Psoas muscle (tissue), 8 donors: ENCODE measurements around the gene NR2E1. TPM values are rescaled to one million over a fixed set of nuclear protein-coding genes. Genes with fewer than 3 reads are reported as not detected.

Experiments used
- ATAC-seq, 4 donors: fragments of 200-7000 bp; cut with Tn5 transposase; one replicate each; pipeline ENCODE4 v1.9.1; 2020; ENCODE audit warnings: moderate library complexity in 3 of 4, mild to moderate bottlenecking in 2 of 4
- DNase-seq, 2 donors: peaks; one replicate each; pipeline ENCODE4 v3.0.0-alpha.2; 2020
- H3K27ac ChIP-seq: fragments of 200-600 bp; one replicate; pipeline ENCODE4 v1.8.0; 2022
- H3K27me3 ChIP-seq, 3 donors: fragments of 200-600 bp in 1 of 3; one replicate each; pipeline versions ENCODE4 v1.6.1 to v1.8.0; 2013 to 2022; ENCODE audit warnings: low read length in 2 of 3, mild to moderate bottlenecking in 2 of 3, moderate library complexity in 1 of 3; ENCODE audit not compliant: insufficient read depth in 3 of 3
- H3K36me3 ChIP-seq, 2 donors: fragments of 200-600 bp in 1 of 2; one replicate each; pipeline versions ENCODE4 v1.6.1 to v1.8.0; 2013 to 2022; ENCODE audit warnings: low read depth in 1 of 2, mild to moderate bottlenecking in 1 of 2, moderate library complexity in 1 of 2; ENCODE audit not compliant: insufficient read depth in 1 of 2
- H3K4me1 ChIP-seq: fragments of 200-600 bp; one replicate; pipeline ENCODE4 v1.8.0; 2022
- H3K4me3 ChIP-seq: fragments of 200-600 bp; one replicate; pipeline ENCODE4 v1.8.0; 2022; ENCODE audit warnings: mild to moderate bottlenecking
- H3K9me3 ChIP-seq: fragments of 200-600 bp; one replicate; pipeline ENCODE4 v1.8.0; 2022
- WGBS, 3 donors: extraction: QIAGEN DNeasy Blood & Tissue Kit; methylation state at CpG; one replicate each; pipeline versions ENCODE4 v1.1.6 to v1.1.7; 2013; 5-methylcytosine and 5-hydroxymethylcytosine counted together
- intact Hi-C, 2 donors: fragments of 100-400 bp; cut with DNase I; formaldehyde crosslinking; loops; one replicate each; pipeline versions ENCODE4 v1.11.0 to v1.14.2; 2022
- polyA plus RNA-seq, 3 donors: library from polyadenylated mRNA; stranded (reverse); fragments of 200-250 nt; gene quantifications; one replicate each; pipeline ENCODE4 v1.2.3, GENCODE V29; 2013
- total RNA-seq, 4 donors: library from RNA; stranded (reverse); fragmentation: NEBNext Ultra II Directional in 2 of 4; extraction: Animal tissue kit (Norgen Biotek cat#: 25700) in 2 of 4; gene quantifications; one replicate each; pipeline versions ENCODE4 v1.2.1 to v1.2.4, GENCODE V29; 2021 to 2023
- TF ChIP-seq, protein P1 (sequence below): fragments of 200-600 bp; IDR thresholded peaks from one replicate; pipeline ENCODE4 v1.8.0; 2022; ENCODE audit warnings: antibody characterized with exemption
- donor health status: healthy with polysubstance abuse.
- donor health status: DM: no; HTN: no; CAD: no; lungs with moderate emphysema.
- donor health status: Bipolar disorder and iron deficiency.
- donor health status: healthy.
- donor health status: DM: yes; HTN: yes; CAD: no.
- donor health status: DM: no; HTN: no; CAD: no.
- donor health status: DM: no; HTN: no; CAD: no.
- donor health status: DM: yes; HTN: yes; CAD: no.

Gene NR2E1
- total and polyA plus RNA-seq, 7 donors, result 0.01 TPM; not detected in 6

DNA sequence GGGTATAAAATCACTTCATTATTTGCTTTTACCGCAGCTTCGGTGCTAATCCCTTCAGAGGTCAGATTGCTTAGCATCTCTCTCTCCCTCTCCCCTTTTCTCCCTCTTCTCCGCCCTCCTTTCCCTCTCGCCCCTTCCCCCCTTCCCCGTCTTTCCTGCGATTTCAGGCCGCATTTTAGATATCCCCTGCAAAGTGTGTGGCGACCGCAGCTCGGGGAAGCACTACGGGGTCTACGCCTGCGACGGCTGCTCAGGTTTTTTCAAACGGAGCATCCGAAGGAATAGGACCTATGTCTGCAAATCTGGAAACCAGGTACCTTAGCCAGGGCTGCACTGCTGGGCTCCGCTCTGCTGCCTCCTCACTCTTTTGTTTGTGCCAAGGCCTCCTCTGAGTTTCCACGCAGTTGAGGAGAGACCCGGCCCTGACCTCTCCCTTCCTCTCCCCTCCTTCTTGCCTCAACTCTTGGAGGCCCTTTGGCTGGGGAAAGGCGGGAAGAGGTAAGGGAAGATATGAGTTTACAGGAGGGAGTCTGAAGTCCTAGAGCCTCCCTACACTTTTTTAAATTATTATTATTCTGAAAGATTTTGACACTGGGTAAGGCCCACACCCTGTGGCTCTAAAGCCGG lies 5.6 kb downstream of the NR2E1 start:
- Histone ChIP-seq H3K4me1 (peaks cover 14% of the 10 kb centered on the region), H3K36me3 (no peaks in the 10 kb centered on the region), H3K4me3 (no peak overlapping the region), H3K9me3 (no peaks in the 10 kb centered on the region), H3K27ac (no peak overlapping the region), H3K27me3 (peaks cover 0 to 100% (median 64%) of the 10 kb centered on the region in 3 donors)
- no peak for DNase-seq
- no peak for ATAC-seq
- intact Hi-C loops, result no loop called here
- WGBS, 3 donors, result 27 to 47% (median 42%) methylated on average over 21 of the region's 21 CpGs
- TF ChIP-seq, protein P1, sequence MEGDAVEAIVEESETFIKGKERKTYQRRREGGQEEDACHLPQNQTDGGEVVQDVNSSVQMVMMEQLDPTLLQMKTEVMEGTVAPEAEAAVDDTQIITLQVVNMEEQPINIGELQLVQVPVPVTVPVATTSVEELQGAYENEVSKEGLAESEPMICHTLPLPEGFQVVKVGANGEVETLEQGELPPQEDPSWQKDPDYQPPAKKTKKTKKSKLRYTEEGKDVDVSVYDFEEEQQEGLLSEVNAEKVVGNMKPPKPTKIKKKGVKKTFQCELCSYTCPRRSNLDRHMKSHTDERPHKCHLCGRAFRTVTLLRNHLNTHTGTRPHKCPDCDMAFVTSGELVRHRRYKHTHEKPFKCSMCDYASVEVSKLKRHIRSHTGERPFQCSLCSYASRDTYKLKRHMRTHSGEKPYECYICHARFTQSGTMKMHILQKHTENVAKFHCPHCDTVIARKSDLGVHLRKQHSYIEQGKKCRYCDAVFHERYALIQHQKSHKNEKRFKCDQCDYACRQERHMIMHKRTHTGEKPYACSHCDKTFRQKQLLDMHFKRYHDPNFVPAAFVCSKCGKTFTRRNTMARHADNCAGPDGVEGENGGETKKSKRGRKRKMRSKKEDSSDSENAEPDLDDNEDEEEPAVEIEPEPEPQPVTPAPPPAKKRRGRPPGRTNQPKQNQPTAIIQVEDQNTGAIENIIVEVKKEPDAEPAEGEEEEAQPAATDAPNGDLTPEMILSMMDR, result no peak

DNA sequence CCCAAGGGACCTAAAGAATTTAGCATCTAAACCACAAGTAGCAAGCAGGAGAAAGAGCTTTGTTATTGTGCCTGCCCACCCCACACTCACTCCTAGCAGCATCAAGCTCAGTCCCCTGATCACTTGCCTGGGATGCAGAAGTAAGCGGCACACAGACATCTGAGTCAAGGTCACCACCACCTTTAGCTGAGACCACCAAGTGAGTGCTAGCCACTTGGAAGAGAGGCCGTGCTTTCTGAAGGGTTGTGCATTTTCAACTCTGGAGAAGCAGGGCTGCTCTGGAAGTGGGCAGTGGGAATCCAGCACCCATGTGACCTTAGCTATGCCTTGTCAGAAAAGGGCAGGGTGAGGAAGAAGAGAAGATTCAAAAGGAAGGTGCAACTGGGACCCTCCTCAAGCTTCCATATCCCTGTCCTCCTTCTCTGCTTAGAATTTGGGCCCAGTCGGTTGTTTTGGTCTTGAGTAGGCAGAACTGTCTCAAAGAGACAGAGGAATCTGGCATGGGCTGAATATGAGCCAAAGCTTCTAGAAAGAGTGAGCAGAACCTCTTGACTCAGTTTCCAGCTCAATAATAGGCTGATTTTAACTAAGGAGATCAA lies 6.2 kb downstream of the NR2E1 start:
- Histone ChIP-seq H3K27me3 (peaks cover 0 to 100% (median 63%) of the 10 kb centered on the region in 3 donors), H3K9me3 (no peaks in the 10 kb centered on the region), H3K4me3 (no peak overlapping the region), H3K4me1 (peaks cover 14% of the 10 kb centered on the region), H3K27ac (no peak overlapping the region), H3K36me3 (no peaks in the 10 kb centered on the region)
- TF ChIP-seq, protein P1, result no peak
- ATAC-seq, result no peak
- DNase-seq, result no peak
- WGBS, 3 donors, result 30 to 62% (median 58%) methylated on average over 3 of the region's 3 CpGs
- intact Hi-C loops, result no loop called here

DNA sequence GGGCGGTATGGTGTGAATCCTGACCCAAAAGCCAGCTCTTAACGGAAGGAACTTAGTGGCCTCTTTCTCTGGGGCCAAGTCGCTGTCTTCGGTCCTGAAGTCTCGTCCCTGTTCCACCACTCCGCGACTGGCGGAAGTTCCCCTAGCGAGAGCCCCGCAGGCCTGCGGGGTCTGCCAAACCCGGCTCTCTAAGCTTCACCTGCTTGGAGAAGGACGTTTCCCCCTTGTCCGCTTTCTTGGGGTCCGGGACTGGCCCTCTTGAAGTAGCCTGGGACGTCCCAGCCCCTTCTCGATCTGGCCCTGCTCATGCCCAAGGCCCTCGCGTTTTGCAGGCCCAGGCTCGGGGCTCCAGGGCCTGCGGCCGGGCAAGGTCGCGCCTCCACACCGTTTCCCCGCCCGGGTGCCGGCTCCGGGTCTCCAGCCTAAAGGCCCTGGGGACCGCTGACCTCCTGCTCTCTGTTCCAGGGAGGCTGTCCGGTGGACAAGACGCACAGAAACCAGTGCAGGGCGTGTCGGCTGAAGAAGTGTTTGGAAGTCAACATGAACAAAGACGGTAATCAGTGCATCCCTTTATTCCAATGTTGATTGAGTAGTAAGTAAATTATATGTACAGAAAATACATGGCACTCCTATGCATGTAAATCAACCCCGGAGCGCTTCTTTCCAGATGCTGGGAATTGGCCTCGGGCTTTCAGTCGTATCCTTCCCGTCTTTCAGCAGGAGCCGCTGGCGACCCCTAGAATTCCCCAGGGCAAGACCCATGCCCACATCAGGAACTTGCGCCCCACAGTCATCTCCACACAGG lies 8.8 kb downstream of the NR2E1 start:
- no peaks in the 10 kb centered on the region for H3K36me3 ChIP-seq
- intact Hi-C loops, result no loop called here
- DNase-seq, result no peak
- no peaks in the 10 kb centered on the region for H3K9me3 ChIP-seq
- peak overlapping the region; percentile 41 for H3K4me3 ChIP-seq
- ATAC-seq, result peak in 3 of 4 donors; percentile 34 to 54 (median 34)
- H3K4me1 ChIP-seq, result no peaks in the 10 kb centered on the region
- 8 to 11% (median 8%) methylated on average over 41 to 43 of the region's 43 CpGs for WGBS, 3 donors
- TF ChIP-seq, protein P1, result no peak
- peaks cover 0 to 96% (median 45%) of the 10 kb centered on the region in 3 donors for H3K27me3 ChIP-seq
- no peak overlapping the region for H3K27ac ChIP-seq

DNA sequence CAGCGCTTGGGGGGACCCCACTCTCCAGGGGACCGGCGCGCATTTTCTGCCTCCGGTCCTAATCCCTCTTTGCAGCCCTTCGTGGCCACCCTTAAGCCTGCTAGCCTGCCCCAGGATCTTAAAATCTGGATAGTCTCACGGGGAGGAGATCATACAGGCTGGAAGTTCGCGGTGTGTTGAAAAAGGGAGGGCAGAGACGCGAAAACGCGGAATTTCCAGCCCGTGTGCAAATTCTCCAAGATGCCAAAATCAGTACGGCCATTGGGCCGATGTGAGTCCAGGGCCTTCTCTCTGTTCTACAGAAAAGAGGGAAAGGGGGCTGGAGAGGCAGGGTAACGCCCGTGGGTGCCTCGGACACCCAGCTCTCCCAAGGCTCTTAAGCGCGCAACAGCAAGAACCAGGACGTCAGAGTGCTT lies 9.4 kb downstream of the NR2E1 start:
- Histone ChIP-seq H3K27ac (no peak overlapping the region), H3K4me3 (peak overlapping the region; percentile 41), H3K36me3 (no peaks in the 10 kb centered on the region), H3K9me3 (no peaks in the 10 kb centered on the region), H3K4me1 (no peaks in the 10 kb centered on the region), H3K27me3 (peaks cover 0 to 96% (median 43%) of the 10 kb centered on the region in 3 donors)
- intact Hi-C loops, result no loop called here
- ATAC-seq (no peak), DNase-seq (no peak)
- WGBS, 3 donors, result 9 to 11% (median 9%) methylated on average over 22 of the region's 22 CpGs
- TF ChIP-seq, protein P1, result no peak
